ENCODE measurements around the gene CYP26B1. TPM values are rescaled to one million over a fixed set of nuclear protein-coding genes. Genes with fewer than 3 reads are reported as not detected.

CYP26B1 gene
- polyA plus RNA-seq, 1 donor (not counting 4 experiments of a cell fraction or from before 2014, with no cell fraction given) = 1.2 TPM

DNA sequence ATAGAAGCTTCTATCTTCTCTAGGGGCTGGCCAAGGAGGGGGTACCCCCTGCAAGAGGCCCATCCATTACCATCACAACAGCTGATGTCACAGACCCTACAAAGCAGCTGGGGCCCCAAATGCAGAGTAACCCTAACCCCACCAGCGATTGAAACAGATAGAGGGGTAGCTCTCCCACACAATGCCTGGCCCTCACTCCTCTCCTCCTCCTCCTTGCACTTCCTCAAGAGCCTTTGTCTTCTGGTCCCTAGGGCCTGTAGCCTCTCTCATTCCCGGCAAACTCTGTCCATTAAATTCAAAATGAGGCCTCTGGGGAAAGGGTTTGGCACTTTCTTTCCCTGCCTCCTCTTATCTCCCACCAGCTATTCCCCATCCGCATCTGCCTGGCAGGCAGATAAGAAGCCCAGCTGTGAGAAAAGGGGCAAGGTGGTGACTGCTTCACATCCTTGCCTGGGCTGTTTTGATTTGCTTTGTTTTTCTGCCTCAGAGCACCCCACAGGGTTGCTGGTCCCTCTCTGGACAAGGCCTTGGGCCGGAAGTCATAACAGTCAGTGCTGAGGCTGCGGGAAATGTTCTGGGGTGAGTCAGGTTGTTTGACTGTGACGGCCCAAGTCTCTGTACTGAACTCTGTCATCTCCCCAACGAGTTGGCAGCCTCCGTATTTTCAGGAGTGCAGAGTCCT is 26.1 kb upstream of the CYP26B1 start:
- Histone ChIP-seq H3K27ac (ENCODE audit: control insufficient read depth, insufficient read depth, low read length) (no peak overlapping the region), H3K4me1 (ENCODE audit: control insufficient read depth, extremely low read depth, insufficient read depth, low read length) (no peaks in the 10 kb centered on the region), H3K9ac (ENCODE audit: control insufficient read depth, extremely low read depth, insufficient read depth, low read length) (no peak overlapping the region), H4K20me1 (ENCODE audit: control insufficient read depth, extremely low read depth, insufficient read depth, low read length) (no peaks in the 10 kb centered on the region), H3K79me2 (ENCODE audit: control insufficient read depth, insufficient read depth, low read length) (no peaks in the 10 kb centered on the region), H3K4me2 (ENCODE audit: control insufficient read depth, extremely low read depth, insufficient read depth, low read depth, low read length) (no peak overlapping the region), H3K4me3 (ENCODE audit: control insufficient read depth in 2 of 3, extremely low read depth in 1 of 3, insufficient read depth in 2 of 3, low read depth in 1 of 3, low read length in 3 of 3) (no peak overlapping the region), H3K9me1 (ENCODE audit: control insufficient read depth, extremely low read depth, insufficient read depth, low read length) (no peaks in the 10 kb centered on the region), H3K36me3 (ENCODE audit: control insufficient read depth in 2 of 2, extremely low read depth in 1 of 2, insufficient read depth in 2 of 2, low read length in 2 of 2) (peaks cover 4 to 7% of the 10 kb centered on the region in 2 experiments), H2AFZ (ENCODE audit: control insufficient read depth, low read length) (no peak overlapping the region), H3K9me3 (ENCODE audit: control insufficient read depth, low read depth, low read length) (no peaks in the 10 kb centered on the region), H3K27me3 (ENCODE audit: control insufficient read depth, extremely low read depth, insufficient read depth, low read length) (no peaks in the 10 kb centered on the region)
- dilution Hi-C loops (cut with MboI; ENCODE audit: extremely low pct_ligation_motif_present, low sequenced_read_pairs) = no loop called here
- FAIRE-seq (no peak), DNase-seq (ENCODE audit: low read depth, low spot score) (no peak)
- no peak for TF ChIP-seq EZH2 (IDR thresholded peaks at IDR 0.05; ENCODE audit: low read length)
- TF ChIP-seq, protein P1, sequence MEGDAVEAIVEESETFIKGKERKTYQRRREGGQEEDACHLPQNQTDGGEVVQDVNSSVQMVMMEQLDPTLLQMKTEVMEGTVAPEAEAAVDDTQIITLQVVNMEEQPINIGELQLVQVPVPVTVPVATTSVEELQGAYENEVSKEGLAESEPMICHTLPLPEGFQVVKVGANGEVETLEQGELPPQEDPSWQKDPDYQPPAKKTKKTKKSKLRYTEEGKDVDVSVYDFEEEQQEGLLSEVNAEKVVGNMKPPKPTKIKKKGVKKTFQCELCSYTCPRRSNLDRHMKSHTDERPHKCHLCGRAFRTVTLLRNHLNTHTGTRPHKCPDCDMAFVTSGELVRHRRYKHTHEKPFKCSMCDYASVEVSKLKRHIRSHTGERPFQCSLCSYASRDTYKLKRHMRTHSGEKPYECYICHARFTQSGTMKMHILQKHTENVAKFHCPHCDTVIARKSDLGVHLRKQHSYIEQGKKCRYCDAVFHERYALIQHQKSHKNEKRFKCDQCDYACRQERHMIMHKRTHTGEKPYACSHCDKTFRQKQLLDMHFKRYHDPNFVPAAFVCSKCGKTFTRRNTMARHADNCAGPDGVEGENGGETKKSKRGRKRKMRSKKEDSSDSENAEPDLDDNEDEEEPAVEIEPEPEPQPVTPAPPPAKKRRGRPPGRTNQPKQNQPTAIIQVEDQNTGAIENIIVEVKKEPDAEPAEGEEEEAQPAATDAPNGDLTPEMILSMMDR (optimal IDR thresholded peaks at IDR 0.05 in 1 of 3, IDR thresholded peaks at IDR 0.05 in 1 of 3, conservative IDR thresholded peaks at IDR 0.05 in 1 of 3; ENCODE audit: extremely low read depth in 1 of 3, insufficient read depth in 2 of 3, low read length in 3 of 3) = no peak

DNA sequence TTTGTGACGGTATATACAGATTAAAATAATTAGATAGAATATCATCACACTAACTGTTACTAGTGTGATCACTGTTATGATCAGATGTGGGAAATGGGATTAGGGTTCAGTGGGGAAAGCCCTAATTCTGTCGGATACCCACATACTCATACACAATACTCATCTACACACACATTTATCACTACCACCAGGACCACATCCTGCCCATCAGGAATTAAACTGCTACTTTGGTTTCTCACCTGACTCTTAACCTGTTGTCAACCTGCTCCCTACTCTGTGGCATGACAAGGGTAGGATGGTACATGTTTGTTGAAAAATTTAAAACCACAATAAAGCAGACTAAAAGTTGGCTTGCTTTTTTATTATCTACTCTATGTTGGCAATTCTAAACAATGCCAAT is 24.8 kb upstream of the CYP26B1 start:
- FAIRE-seq (no peak), DNase-seq (ENCODE audit: low read depth, low spot score) (no peak)
- Histone ChIP-seq H3K4me1 (ENCODE audit: control insufficient read depth, extremely low read depth, insufficient read depth, low read length) (no peaks in the 10 kb centered on the region), H3K4me3 (ENCODE audit: control insufficient read depth in 2 of 3, extremely low read depth in 1 of 3, insufficient read depth in 2 of 3, low read depth in 1 of 3, low read length in 3 of 3) (no peak overlapping the region), H4K20me1 (ENCODE audit: control insufficient read depth, extremely low read depth, insufficient read depth, low read length) (no peaks in the 10 kb centered on the region), H3K27me3 (ENCODE audit: control insufficient read depth, extremely low read depth, insufficient read depth, low read length) (no peaks in the 10 kb centered on the region), H3K9me1 (ENCODE audit: control insufficient read depth, extremely low read depth, insufficient read depth, low read length) (no peaks in the 10 kb centered on the region), H3K27ac (ENCODE audit: control insufficient read depth, insufficient read depth, low read length) (no peak overlapping the region), H3K9ac (ENCODE audit: control insufficient read depth, extremely low read depth, insufficient read depth, low read length) (no peak overlapping the region), H2AFZ (ENCODE audit: control insufficient read depth, low read length) (no peak overlapping the region), H3K36me3 (ENCODE audit: control insufficient read depth in 2 of 2, extremely low read depth in 1 of 2, insufficient read depth in 2 of 2, low read length in 2 of 2) (no peaks in the 10 kb centered on the region), H3K4me2 (ENCODE audit: control insufficient read depth, extremely low read depth, insufficient read depth, low read depth, low read length) (no peak overlapping the region), H3K9me3 (ENCODE audit: control insufficient read depth, low read depth, low read length) (no peaks in the 10 kb centered on the region), H3K79me2 (ENCODE audit: control insufficient read depth, insufficient read depth, low read length) (no peaks in the 10 kb centered on the region)
- no peak for TF ChIP-seq EZH2 (IDR thresholded peaks at IDR 0.05; ENCODE audit: low read length)
- TF ChIP-seq, protein P1 (optimal IDR thresholded peaks at IDR 0.05 in 1 of 3, IDR thresholded peaks at IDR 0.05 in 1 of 3, conservative IDR thresholded peaks at IDR 0.05 in 1 of 3; ENCODE audit: extremely low read depth in 1 of 3, insufficient read depth in 2 of 3, low read length in 3 of 3) = no peak
- dilution Hi-C loops (cut with MboI; ENCODE audit: extremely low pct_ligation_motif_present, low sequenced_read_pairs) = no loop called here

Measured in keratinocyte (primary cell).